ENCODE measurements around the gene ENTPD7.
"Not testable (repeated sequence)": the region's sequence is repeated elsewhere in the genome, so short reads cannot be mapped to it uniquely, and the experiment has no call there.

Gene ENTPD7

DNA sequence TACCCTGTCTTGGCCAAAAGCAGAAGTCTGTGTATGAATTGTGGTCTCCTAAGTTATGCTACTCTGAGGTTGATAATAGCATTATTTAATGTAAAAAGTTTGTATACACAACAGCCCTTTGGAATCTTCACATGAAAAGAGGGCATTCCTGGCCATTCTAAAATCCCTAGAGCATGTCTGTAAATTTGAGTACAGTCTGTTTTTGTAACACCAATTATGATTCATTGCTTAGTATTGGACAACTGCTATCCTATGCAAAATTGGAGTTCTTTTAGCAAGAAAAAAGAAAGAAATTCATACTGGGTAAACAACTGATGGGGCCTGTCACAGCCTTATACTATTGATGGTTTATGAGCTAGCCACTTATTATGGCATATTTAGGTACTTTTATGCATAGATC, 82.9 kb downstream of the ENTPD7 start:
- H3K27me3 ChIP-seq: no peaks in the 10 kb centered on the region
- DNase-seq: no peak
- no peaks in the 10 kb centered on the region for H3K9me3 ChIP-seq
- H3K36me3 ChIP-seq: peaks cover 82% of the 10 kb centered on the region
- H3K4me1 ChIP-seq: no peaks in the 10 kb centered on the region
- H3K4me3 ChIP-seq (ENCODE audit: low read depth, low read length): no peak overlapping the region
- TF ChIP-seq, protein P1, sequence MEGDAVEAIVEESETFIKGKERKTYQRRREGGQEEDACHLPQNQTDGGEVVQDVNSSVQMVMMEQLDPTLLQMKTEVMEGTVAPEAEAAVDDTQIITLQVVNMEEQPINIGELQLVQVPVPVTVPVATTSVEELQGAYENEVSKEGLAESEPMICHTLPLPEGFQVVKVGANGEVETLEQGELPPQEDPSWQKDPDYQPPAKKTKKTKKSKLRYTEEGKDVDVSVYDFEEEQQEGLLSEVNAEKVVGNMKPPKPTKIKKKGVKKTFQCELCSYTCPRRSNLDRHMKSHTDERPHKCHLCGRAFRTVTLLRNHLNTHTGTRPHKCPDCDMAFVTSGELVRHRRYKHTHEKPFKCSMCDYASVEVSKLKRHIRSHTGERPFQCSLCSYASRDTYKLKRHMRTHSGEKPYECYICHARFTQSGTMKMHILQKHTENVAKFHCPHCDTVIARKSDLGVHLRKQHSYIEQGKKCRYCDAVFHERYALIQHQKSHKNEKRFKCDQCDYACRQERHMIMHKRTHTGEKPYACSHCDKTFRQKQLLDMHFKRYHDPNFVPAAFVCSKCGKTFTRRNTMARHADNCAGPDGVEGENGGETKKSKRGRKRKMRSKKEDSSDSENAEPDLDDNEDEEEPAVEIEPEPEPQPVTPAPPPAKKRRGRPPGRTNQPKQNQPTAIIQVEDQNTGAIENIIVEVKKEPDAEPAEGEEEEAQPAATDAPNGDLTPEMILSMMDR (IDR thresholded peaks at IDR 0.05; ENCODE audit: low read depth, low read length): no peak

DNA sequence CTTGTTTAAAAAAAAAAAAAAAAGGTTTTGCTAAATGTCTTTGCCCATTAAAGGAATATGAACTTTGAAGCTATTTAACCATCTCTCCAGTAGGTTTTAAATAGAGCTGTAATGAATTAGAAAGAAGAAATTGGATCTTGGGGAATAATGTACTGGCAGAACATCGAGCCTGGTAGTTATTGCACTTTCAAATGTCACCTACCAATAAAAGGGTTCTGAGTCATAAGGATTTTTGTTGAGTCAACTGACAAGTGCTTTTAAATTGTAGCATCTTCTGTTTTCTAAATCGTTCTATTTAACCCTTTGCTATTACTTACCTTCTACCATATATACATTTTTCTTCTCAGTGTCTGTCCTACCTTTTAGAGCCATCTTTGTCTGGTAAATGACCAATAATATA, 83.4 kb downstream of the ENTPD7 start:
- no peak for DNase-seq
- Histone ChIP-seq H3K4me1 (no peaks in the 10 kb centered on the region), H3K27me3 (no peaks in the 10 kb centered on the region), H3K9me3 (no peaks in the 10 kb centered on the region), H3K36me3 (peaks cover 82% of the 10 kb centered on the region), H3K4me3 (ENCODE audit: low read depth, low read length) (no peak overlapping the region)
- TF ChIP-seq, protein P1 (IDR thresholded peaks at IDR 0.05; ENCODE audit: low read depth, low read length): no peak

DNA sequence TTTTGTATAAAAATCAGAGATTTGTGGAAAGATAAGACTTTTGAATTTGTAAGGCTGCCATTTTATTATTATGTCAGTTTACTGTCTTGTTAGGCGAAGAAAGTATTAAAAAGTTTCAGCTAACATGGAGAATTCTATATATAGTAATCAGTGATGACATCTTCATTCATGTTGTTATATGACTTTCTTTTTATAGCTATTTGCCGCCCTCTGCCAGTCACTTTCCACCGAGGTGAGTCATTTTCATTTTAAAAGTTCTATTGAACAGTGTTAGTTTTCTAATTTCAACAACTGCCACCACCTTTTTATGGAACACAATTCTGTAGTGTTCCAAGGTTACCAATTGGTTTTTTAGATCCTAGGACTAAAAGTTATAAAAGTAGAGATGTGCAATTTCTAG, 84.5 kb downstream of the ENTPD7 start:
- Histone ChIP-seq H3K36me3 (peaks cover 83% of the 10 kb centered on the region), H3K9me3 (no peaks in the 10 kb centered on the region), H3K4me3 (ENCODE audit: low read depth, low read length) (no peak overlapping the region), H3K4me1 (no peaks in the 10 kb centered on the region), H3K27me3 (no peaks in the 10 kb centered on the region)
- TF ChIP-seq, protein P1 (IDR thresholded peaks at IDR 0.05; ENCODE audit: low read depth, low read length): no peak
- DNase-seq: no peak

DNA sequence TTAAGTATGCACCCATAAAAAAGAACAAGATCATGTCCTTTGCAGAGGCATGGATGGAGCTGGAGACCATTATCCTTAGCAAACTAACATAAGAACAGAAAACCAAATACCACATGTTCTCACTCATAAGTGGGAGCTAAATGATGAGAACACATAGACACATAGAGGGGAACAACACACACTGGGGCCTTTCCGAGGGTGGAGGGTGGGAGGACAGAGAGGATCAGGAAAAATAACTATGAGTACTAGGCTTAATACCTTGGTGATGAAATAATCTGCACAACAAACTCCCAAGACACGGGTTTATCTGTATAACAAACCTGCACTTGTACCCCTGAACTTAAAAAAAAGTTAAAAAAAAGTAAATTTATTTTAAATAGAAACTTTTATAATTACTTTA, 86.9 kb downstream of the ENTPD7 start:
- H3K36me3 ChIP-seq: peaks cover 74% of the 10 kb centered on the region
- not testable (repeated sequence) for H3K4me3 ChIP-seq (ENCODE audit: low read depth, low read length); H3K27me3 ChIP-seq; DNase-seq; H3K4me1 ChIP-seq; H3K9me3 ChIP-seq

DNA sequence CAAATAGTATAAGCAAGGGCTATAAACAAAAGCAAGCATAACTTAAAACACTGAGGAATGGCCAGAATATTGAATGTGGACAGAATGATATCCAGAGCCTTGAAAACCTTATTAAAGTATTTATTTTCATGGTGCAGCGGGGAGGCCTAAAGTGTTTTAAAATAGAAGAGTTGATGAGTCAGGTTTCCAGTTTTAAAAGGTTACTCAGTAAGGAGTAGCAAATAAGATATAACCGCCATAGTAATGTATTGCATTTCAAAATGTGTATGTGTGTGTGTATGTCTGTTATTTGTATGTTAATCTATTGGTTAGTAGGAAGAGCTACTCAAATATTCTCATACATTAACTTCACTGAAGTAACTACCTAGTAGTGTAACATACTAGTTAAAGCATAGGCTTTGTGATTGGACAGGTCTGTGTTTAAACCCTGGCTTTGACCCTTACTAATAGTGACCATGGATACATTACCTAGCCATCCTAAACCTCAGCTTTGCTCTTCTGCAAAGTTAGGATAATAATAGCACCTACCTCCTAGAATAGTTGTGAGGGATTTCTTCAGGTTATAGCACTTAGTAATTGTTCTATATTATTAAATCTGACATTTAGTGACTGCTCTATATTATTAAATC, 89.6 kb downstream of the ENTPD7 start:
- no peak for DNase-seq
- Histone ChIP-seq H3K9me3 (no peaks in the 10 kb centered on the region), H3K4me3 (ENCODE audit: low read depth, low read length) (no peak overlapping the region), H3K4me1 (no peaks in the 10 kb centered on the region; the same call in 1 of the 2 replicates), H3K36me3 (peaks cover 56% of the 10 kb centered on the region), H3K27me3 (no peaks in the 10 kb centered on the region)
- TF ChIP-seq, protein P1 (IDR thresholded peaks at IDR 0.05; ENCODE audit: low read depth, low read length): no peak

DNA sequence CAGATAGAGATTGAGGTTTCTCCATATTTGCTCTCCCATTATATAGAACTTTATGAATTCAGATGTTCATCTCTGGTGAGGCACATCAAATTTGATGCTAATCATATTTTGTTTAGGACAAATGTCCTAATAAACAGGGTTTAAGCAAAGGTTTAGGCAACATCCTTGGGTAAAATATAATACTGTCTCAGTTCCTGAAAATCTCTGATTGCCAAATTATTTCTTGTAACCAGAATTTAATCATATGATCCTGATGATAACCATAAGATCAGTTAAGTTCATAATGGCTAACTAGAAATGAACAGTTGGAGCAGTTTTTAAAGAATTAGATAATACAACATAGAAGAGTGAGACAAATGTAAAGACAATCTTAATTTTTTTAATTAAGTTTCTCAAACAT, 91.3 kb downstream of the ENTPD7 start:
- TF ChIP-seq, protein P1 (IDR thresholded peaks at IDR 0.05; ENCODE audit: low read depth, low read length): no peak
- H3K4me3 ChIP-seq (ENCODE audit: low read depth, low read length): no peak overlapping the region
- no peaks in the 10 kb centered on the region for H3K9me3 ChIP-seq
- H3K36me3 ChIP-seq: peaks cover 49% of the 10 kb centered on the region
- no peaks in the 10 kb centered on the region for H3K27me3 ChIP-seq
- no peaks in the 10 kb centered on the region; the same call in 1 of the 2 replicates for H3K4me1 ChIP-seq
- no peak for DNase-seq

All from BE2C (cell line).